GM12878 (cell line): Measurements from ENCODE around the gene SLF2. TPM values are rescaled to one million over a fixed set of nuclear protein-coding genes. Genes with fewer than 3 reads are reported as not detected.

Experiments used
- ATAC-seq: fragments of 200-7000 bp; cut with Tn5 transposase; 3 replicates; pipeline ENCODE4 v1.9.1; 2020; ENCODE audit warnings: mild to moderate bottlenecking, moderate library complexity
- BruUV-seq: library from RNA; stranded (reverse); fragments of 400-500 nt; replicated peaks from 2 replicates; lab custom pipeline; 2021; lab: Mats Ljungman, UMichigan
- CTCF ChIA-PET: fragments of 300-600 bp; sonication (Branson Sonifier 250); formaldehyde crosslinking; extraction: SDS; loops from one replicate; lab custom pipeline; 2021; ENCODE audit warnings: inconsistent platforms; lab: Yijun Ruan, JAX
- POLR2A ChIA-PET: fragments of 350-600 bp; formaldehyde crosslinking; extraction: SDS; loops from one replicate; lab custom pipeline; 2021; ENCODE audit warnings: inconsistent platforms; lab: Charles Lee
- RAD21 ChIA-PET: fragments of 300-600 bp; sonication (Branson Sonifier 250); formaldehyde crosslinking; loops from one replicate; lab custom pipeline; 2023; ENCODE audit warnings: antibody characterized with exemption; ENCODE audit not compliant: unreplicated experiment; lab: Charles Lee
- SMC1A ChIA-PET: fragments of 300-600 bp; sonication (Branson Sonifier 250); formaldehyde crosslinking; loops from one replicate; lab custom pipeline; 2023; ENCODE audit not compliant: unreplicated experiment, uncharacterized antibody; lab: Charles Lee
- DNase-seq: peaks from one replicate; pipeline ENCODE4 v3.0.0-alpha.2; 2011; ENCODE audit warnings: low read depth, low spot score
- FAIRE-seq: peaks from 3 replicates; lab custom pipeline; 2011; peaks lifted over from hg19 to GRCh38; lab: Jason Lieb, UNC
- H2AFZ ChIP-seq: 2 replicates; pipeline ENCODE4 v1.6.0; 2011; ENCODE audit warnings: low read depth, low read length, control low read depth; ENCODE audit not compliant: control insufficient read depth
- H3K27ac ChIP-seq: 2 replicates; pipeline ENCODE4 v1.5.1; 2011; ENCODE audit warnings: control low read depth; ENCODE audit not compliant: control insufficient read depth, insufficient read depth
- H3K27me3 ChIP-seq, 2 experiments: replicated peaks in 1 of 2; 2 replicates each; pipeline versions ENCODE4 v1.6.0 to v1.6.1; 2011; ENCODE audit warnings: low read length in 1 of 2; ENCODE audit not compliant: control insufficient read depth in 2 of 2, insufficient read depth in 2 of 2
- H3K36me3 ChIP-seq, 2 experiments: 2 replicates each; pipeline ENCODE4 v1.5.1; 2011; ENCODE audit warnings: low read length in 1 of 2; ENCODE audit not compliant: control insufficient read depth in 2 of 2, insufficient read depth in 2 of 2
- H3K4me1 ChIP-seq: 2 replicates; pipeline ENCODE4 v1.6.1; 2011; ENCODE audit warnings: mild to moderate bottlenecking, low read length, moderate library complexity, mixed read lengths; ENCODE audit not compliant: control insufficient read depth, insufficient read depth
- H3K4me2 ChIP-seq: 2 replicates; pipeline ENCODE4 v1.6.0; 2011; ENCODE audit warnings: control low read depth; ENCODE audit not compliant: control insufficient read depth, insufficient read depth
- H3K4me3 ChIP-seq: fragments of 200-600 bp; sonication (generic); 2 replicates; pipeline ENCODE4 v1.5.1; 2016
- H3K79me2 ChIP-seq: 2 replicates; pipeline ENCODE4 v1.6.0; 2011; ENCODE audit warnings: low read length; ENCODE audit not compliant: control insufficient read depth, insufficient read depth
- H3K9ac ChIP-seq: 2 replicates; pipeline ENCODE4 v1.8.0; 2011; ENCODE audit warnings: low read length, control low read depth, mixed read lengths; ENCODE audit not compliant: control insufficient read depth, insufficient read depth
- H3K9me3 ChIP-seq: replicated peaks from 3 replicates; pipeline ENCODE4 v1.5.1; 2011; ENCODE audit warnings: mild to moderate bottlenecking, low read length; ENCODE audit not compliant: control insufficient read depth, insufficient read depth
- H4K20me1 ChIP-seq: 2 replicates; pipeline ENCODE4 v1.6.0; 2011; ENCODE audit not compliant: control insufficient read depth, insufficient read depth
- BCL3 ChIP-seq: IDR thresholded peaks from 2 replicates; pipeline ENCODE4 v1.6.1; 2011; ENCODE audit warnings: borderline replicate concordance, low read depth, mild to moderate bottlenecking, moderate library complexity, low read length; ENCODE audit not compliant: insufficient read depth, poor library complexity, severe bottlenecking
- BRCA1 ChIP-seq: IDR thresholded peaks from 2 replicates; pipeline ENCODE4 v1.6.1; 2011; ENCODE audit warnings: low read depth, low read length, improper control_type of control experiment
- HDAC6 ChIP-seq: fragments of 200-600 bp; sonication (generic); IDR thresholded peaks from one replicate; pipeline ENCODE4 v1.8.0; 2017; ENCODE audit warnings: antibody characterized with exemption; ENCODE audit not compliant: unreplicated experiment
- KLF5 ChIP-seq: fragments of 450-650 bp; IDR thresholded peaks from 2 replicates; pipeline ENCODE4 v1.6.1; 2014; ENCODE audit warnings: mild to moderate bottlenecking; ENCODE audit not compliant: partially characterized antibody
- PML ChIP-seq: IDR thresholded peaks from 2 replicates; pipeline ENCODE4 v1.6.1; 2012; ENCODE audit warnings: low read length, inconsistent platforms
- POLR2A ChIP-seq: IDR thresholded peaks from 2 replicates; pipeline ENCODE4 v1.6.1; 2011; ENCODE audit warnings: low read depth, mild to moderate bottlenecking, low read length
- SMC3 ChIP-seq: IDR thresholded peaks from 2 replicates; pipeline ENCODE4 v1.6.1; 2011; ENCODE audit warnings: low read length, improper control_type of control experiment, borderline replicate concordance
- TCF12 ChIP-seq: IDR thresholded peaks from 2 replicates; pipeline ENCODE4 v1.6.1; 2011; ENCODE audit warnings: low read depth, mild to moderate bottlenecking, low read length
- WGBS: methylation state at CpG from one replicate; pipeline ENCODE4 v1.1.6; 2016; ENCODE audit warnings: low lambda C conversion rate; ENCODE audit not compliant: insufficient replicate concordance, insufficient coverage; ENCODE audit errors: missing lambda C conversion rate; 5-methylcytosine and 5-hydroxymethylcytosine counted together
- in situ Hi-C: fragments of 300-500 bp; cut with MboI; formaldehyde crosslinking; loops from 9 replicates; pipeline ENCODE4 v1.14.3; 2018; ENCODE audit warnings: mixed read lengths
- intact Hi-C: fragments of 100-400 bp; cut with micrococcal nuclease; formaldehyde crosslinking; loops from one replicate; pipeline ENCODE4 v1.14.2; 2022; ENCODE audit not compliant: unreplicated experiment
- polyA plus RNA-seq, 11 experiments: library from polyadenylated mRNA; depleted of rRNA in 4 of 11; unstranded in 6 of 11; stranded (reverse) in 5 of 11; fragments of >200 nt; fragmentation: Nextera tagmentation in 4 of 11; fragmentation: Illumina TruSeq in 1 of 11; extraction: Ambion mirVana in 4 of 11; extraction: Trizol in 1 of 11; gene quantifications; 1 replicate in 1 of 11; 2 replicates in 10 of 11; pipeline versions ENCODE4 v1.2.1 to v1.2.3, GENCODE V29; 2011 to 2016; ENCODE audit warnings: inconsistent platforms in 2 of 11, missing spikeins in 2 of 11, low read depth in 1 of 11
- total RNA-seq, 4 experiments: library from RNA; depleted of rRNA in 3 of 4; stranded (reverse); fragments of >200 nt in 3 of 4; fragmentation: Illumina TruSeq in 1 of 4; extraction: Trizol in 1 of 4; gene quantifications; 2 replicates each; pipeline versions ENCODE4 v1.2.1 to v1.2.3, GENCODE V29; 2013 to 2021
- TF ChIP-seq, protein P1 (sequence below): fragments of 450-650 bp; IDR thresholded peaks from 2 replicates; pipeline ENCODE4 v1.6.1; 2017; ENCODE audit warnings: antibody characterized with exemption, mild to moderate bottlenecking, moderate library complexity
- TF ChIP-seq, protein P2 (sequence below): IDR thresholded peaks from 2 replicates; pipeline ENCODE4 v1.6.1; 2012; ENCODE audit warnings: low read depth, low read length, improper control_type of control experiment
- TF ChIP-seq, protein P3 (sequence below): fragments of 450-650 bp; IDR thresholded peaks from 2 replicates; pipeline ENCODE4 v1.6.1; 2016; ENCODE audit warnings: mild to moderate bottlenecking

SLF2 gene
- total and polyA plus RNA-seq, 10 of the 15 experiments (the other 5 are each of a cell fraction or from before 2014, with no cell fraction given) = 3.0 to 25.2 (median 17.9) TPM

GRCh38 chr10:100907175-100907574, 5.6 kb upstream of the SLF2 start:
- Histone ChIP-seq H3K9me3 (no peaks in the 10 kb centered on the region), H4K20me1 (no peaks in the 10 kb centered on the region), H3K4me1 (0 out of 2 replicates have a peak, but pooled peaks cover 4% of the 10 kb centered on the region), H3K27ac (no peak overlapping the region), H3K79me2 (no peaks in the 10 kb centered on the region), H3K9ac (no peak overlapping the region), H3K36me3 (no peaks in the 10 kb centered on the region), H3K4me2 (no peak overlapping the region), H2AFZ (no peak overlapping the region), H3K4me3 (no peak overlapping the region), H3K27me3 (no peaks in the 10 kb centered on the region)
- BruUV-seq = no TSS peak
- POLR2A ChIA-PET = interaction anchor here (0.7 kb wide), 1 partner anchor 647 kb away, joined by 4 read pairs; no protein-coding TSS in a partner anchor
- ATAC-seq (peak; percentile 38), DNase-seq (no peak), FAIRE-seq (no peak)
- CTCF ChIA-PET = interaction anchor here (0.6 to 1.4 kb wide), 2 partner anchors 18 to 34 kb away, joined by 4 to 5 read pairs; no protein-coding TSS in a partner anchor
- no peak for TF ChIP-seq HDAC6
- TF ChIP-seq, protein P1, sequence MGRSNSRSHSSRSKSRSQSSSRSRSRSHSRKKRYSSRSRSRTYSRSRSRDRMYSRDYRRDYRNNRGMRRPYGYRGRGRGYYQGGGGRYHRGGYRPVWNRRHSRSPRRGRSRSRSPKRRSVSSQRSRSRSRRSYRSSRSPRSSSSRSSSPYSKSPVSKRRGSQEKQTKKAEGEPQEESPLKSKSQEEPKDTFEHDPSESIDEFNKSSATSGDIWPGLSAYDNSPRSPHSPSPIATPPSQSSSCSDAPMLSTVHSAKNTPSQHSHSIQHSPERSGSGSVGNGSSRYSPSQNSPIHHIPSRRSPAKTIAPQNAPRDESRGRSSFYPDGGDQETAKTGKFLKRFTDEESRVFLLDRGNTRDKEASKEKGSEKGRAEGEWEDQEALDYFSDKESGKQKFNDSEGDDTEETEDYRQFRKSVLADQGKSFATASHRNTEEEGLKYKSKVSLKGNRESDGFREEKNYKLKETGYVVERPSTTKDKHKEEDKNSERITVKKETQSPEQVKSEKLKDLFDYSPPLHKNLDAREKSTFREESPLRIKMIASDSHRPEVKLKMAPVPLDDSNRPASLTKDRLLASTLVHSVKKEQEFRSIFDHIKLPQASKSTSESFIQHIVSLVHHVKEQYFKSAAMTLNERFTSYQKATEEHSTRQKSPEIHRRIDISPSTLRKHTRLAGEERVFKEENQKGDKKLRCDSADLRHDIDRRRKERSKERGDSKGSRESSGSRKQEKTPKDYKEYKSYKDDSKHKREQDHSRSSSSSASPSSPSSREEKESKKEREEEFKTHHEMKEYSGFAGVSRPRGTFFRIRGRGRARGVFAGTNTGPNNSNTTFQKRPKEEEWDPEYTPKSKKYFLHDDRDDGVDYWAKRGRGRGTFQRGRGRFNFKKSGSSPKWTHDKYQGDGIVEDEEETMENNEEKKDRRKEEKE = no peak
- TF ChIP-seq SMC3 = no peak
- TF ChIP-seq PML = no peak
- TF ChIP-seq TCF12 = no peak
- TF ChIP-seq, protein P2, sequence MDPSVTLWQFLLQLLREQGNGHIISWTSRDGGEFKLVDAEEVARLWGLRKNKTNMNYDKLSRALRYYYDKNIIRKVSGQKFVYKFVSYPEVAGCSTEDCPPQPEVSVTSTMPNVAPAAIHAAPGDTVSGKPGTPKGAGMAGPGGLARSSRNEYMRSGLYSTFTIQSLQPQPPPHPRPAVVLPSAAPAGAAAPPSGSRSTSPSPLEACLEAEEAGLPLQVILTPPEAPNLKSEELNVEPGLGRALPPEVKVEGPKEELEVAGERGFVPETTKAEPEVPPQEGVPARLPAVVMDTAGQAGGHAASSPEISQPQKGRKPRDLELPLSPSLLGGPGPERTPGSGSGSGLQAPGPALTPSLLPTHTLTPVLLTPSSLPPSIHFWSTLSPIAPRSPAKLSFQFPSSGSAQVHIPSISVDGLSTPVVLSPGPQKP = no peak
- no peak for TF ChIP-seq BRCA1
- no peak for TF ChIP-seq POLR2A
- TF ChIP-seq, protein P3, sequence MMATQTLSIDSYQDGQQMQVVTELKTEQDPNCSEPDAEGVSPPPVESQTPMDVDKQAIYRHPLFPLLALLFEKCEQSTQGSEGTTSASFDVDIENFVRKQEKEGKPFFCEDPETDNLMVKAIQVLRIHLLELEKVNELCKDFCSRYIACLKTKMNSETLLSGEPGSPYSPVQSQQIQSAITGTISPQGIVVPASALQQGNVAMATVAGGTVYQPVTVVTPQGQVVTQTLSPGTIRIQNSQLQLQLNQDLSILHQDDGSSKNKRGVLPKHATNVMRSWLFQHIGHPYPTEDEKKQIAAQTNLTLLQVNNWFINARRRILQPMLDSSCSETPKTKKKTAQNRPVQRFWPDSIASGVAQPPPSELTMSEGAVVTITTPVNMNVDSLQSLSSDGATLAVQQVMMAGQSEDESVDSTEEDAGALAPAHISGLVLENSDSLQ = no peak
- no peak for TF ChIP-seq BCL3
- no peak for TF ChIP-seq KLF5
- intact Hi-C loops (no loop called here), in situ Hi-C loops (no loop called here)
- SMC1A ChIA-PET = interaction anchor here (1.1 kb wide), 1 partner anchor 12 kb away, joined by 3 read pairs; no protein-coding TSS in a partner anchor
- RAD21 ChIA-PET = interaction anchor here (1.1 kb wide), 1 partner anchor 26 kb away, joined by 3 read pairs; no protein-coding TSS in a partner anchor
- 0% methylated on average over 1 of the region's 1 CpG for WGBS
